HUDEP-2 (cell line): ENCODE measurements around the gene FNDC3B.

Experiments used
- DNase-seq, 76 experiments: peaks; one replicate each; lab custom pipeline; 2025; ENCODE audit not compliant: unreplicated experiment in 76 of 76; lab: John Stamatoyannopoulos, UW

FNDC3B gene

GRCh38 chr3:172161959-172162358 lies 122.6 kb downstream of the FNDC3B start:
- DNase-seq, result no peak

- no peak for DNase-seq
Measured at GRCh38 chr3:172163320-172163719, 123.9 kb downstream of the FNDC3B start.

- no peak for DNase-seq
Measured at GRCh38 chr3:172164620-172165362, 125.4 kb downstream of the FNDC3B start.

- no peak for DNase-seq
Measured at GRCh38 chr3:172166261-172166660, 126.9 kb downstream of the FNDC3B start.

GRCh38 chr3:172166890-172167289 lies 127.5 kb downstream of the FNDC3B start:
- DNase-seq, result no peak

GRCh38 chr3:172167892-172168648 lies 128.7 kb downstream of the FNDC3B start:
- no peak for DNase-seq

- DNase-seq, result no peak
Measured at GRCh38 chr3:172170073-172170709, 130.8 kb downstream of the FNDC3B start.

GRCh38 chr3:172170841-172171240 lies 131.5 kb downstream of the FNDC3B start:
- no peak for DNase-seq

GRCh38 chr3:172171396-172172075 lies 132.2 kb downstream of the FNDC3B start:
- no peak for DNase-seq

GRCh38 chr3:172173316-172174254 lies 134.2 kb downstream of the FNDC3B start:
- DNase-seq, result no peak

- no peak for DNase-seq
Measured at GRCh38 chr3:172174513-172175253, 135.3 kb downstream of the FNDC3B start.

GRCh38 chr3:172175254-172175599 lies 135.8 kb downstream of the FNDC3B start:
- no peak for DNase-seq

GRCh38 chr3:172176061-172176770 lies 136.8 kb downstream of the FNDC3B start:
- no peak for DNase-seq

GRCh38 chr3:172177046-172177445 lies 137.7 kb downstream of the FNDC3B start:
- DNase-seq, result peak in 1 of 76 experiments; percentile 11

GRCh38 chr3:172177803-172178316 lies 138.5 kb downstream of the FNDC3B start:
- DNase-seq, result no peak

GRCh38 chr3:172179680-172180399 lies 140.5 kb downstream of the FNDC3B start:
- DNase-seq, result no peak

- DNase-seq, result peak in 1 of 76 experiments; percentile 7
Measured at GRCh38 chr3:172180473-172180872, 141.1 kb downstream of the FNDC3B start.
